Dermis microvascular lymphatic vessel endothelial cell (primary cell): ENCODE measurements around the gene RNU1-2. TPM values are rescaled to one million over a fixed set of nuclear protein-coding genes. Genes with fewer than 3 reads are reported as not detected.
"Not testable (repeated sequence)": the region's sequence is repeated elsewhere in the genome, so short reads cannot be mapped to it uniquely, and the experiment has no call there.

Experiments used
- DNase-seq, 2 donors: peaks; one replicate each; pipeline versions ENCODE4 v3.0.0 to v3.0.0-alpha.2; 2010; ENCODE audit warnings: low read depth in 2 of 2
- total RNA-seq: library from RNA; depleted of rRNA; stranded (reverse); fragments of >200 nt; gene quantifications from 2 replicates; pipeline ENCODE4 v1.2.1, GENCODE V29; 2014

RNU1-2 gene
- total RNA-seq, 1 donor from 2014 or later = under 0.01 TPM

DNA sequence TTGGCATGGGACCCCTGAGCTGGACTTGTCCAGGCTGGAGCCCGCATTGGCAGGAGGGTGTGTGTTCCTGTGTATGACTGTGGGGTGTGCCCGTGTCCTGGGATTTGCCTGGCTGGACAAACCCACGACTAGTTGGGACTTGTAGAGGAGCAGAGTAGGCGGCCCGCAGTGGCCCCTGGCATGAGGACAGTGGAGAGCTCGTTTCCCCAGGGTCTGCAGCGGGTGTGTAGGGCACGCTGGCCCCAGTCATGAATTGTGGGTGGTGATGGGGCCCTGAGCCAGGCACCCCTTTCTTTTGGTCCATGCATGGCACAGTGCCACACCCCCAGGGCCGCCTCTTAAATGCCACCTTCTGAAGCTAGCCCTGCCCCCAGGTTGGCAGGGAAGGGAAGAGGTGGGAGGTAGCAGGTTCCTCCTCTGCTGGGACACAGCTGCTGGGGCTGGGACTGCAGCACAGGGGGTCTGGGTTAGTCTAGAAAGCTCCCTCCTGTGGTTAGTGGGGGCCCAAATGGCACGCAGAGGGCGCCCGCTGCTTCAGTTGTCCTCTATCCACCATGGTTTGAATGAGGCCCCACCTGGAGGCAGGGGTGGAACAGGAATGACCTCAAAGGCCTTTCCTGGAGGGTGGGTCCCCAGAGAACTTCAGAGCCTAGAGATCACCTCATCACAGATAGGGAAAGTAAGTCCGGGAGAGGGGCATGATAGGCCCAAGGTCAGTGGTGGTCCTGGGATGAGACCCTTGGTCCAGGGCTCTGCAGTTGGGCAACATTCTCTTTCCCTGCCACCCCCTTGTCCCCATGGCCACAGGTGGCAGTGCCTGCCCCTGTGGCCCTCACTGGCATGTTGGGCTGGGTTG is 30.1 kb downstream of the RNU1-2 start:
- no peak for DNase-seq

DNA sequence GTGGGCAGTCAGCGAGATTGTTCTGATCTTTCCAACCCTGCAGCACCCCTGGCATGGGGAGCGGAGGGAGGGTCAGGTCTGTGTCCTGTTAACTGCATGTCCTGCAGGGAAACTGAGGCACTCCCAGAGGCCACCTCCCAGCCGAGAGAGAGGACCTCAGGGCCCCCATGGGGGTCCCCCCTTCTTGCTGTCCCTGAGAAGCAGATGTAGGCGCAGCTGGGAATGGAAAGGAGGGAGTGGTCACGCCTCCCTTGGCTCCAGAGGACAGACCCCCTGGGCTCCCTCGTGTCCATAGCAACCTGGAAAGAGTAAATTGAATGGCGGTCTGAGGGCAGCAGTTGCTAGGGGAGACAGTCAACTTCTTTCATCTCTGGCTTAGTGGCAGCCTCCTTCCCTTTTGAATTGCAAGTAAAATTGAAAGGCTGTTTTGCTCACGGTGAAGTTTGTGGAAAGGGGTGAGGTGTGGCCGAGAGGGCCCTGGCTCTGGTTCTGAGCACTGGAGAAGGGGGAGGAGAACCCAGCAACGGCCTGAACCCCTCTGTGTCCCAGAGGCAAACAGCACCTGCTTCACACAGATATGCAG is 30.8 kb downstream of the RNU1-2 start:
- no peak for DNase-seq

DNA sequence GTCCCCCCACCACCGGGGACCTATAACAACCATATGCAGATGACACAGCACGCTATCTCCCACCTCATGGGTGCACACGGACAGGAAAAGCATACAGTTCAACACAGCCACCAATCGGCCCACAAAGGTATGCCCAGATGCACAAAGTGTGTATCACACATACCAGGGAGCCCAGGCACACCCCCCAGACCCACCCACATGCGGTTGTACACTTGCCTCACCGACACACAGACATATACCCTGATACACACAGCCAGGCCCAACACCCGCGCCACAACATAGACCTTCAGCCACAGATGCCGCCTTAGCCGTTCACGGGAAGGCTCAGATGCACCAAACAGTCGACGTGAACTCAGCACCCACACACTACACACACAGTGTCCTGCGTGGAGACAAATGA is 31.5 kb downstream of the RNU1-2 start:
- no peak for DNase-seq

DNA sequence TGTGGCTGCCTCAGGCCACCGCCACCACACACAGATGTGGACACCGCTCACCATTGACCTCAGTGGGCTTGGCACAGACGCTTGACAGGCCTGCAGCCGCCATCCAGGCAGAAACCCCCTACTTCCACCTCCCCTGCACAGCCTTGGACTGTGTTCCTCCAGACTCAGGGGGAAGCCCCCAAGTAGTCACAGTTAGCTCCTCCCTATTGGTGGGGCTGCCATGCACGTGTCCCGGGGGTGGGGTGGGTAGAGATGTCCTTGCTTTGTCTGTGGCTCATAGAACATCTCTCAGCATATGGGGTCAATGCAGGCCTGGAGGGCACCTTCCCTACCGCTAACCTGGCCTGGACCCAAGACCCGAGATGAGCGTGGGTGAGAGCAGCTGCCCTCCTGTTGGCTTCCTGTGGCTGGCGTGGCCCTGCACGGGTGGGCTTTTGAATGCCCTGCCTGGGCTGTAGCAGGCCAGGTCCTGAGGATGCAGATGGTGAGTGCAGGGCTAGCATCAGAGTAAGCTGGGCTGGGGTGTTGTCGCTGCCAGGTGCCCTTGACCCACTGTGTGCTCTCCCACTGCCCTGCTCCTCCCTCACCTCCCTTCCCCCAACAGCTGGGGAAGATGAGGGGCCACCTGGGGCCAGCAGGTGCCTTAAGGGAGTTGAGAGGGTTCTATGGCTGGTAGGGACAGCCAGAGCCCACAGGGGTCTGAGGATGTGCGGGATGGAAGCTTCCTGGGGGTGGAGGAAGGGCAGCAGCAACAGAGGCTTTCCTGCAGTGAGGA is 32.1 kb downstream of the RNU1-2 start:
- no peak for DNase-seq

DNA sequence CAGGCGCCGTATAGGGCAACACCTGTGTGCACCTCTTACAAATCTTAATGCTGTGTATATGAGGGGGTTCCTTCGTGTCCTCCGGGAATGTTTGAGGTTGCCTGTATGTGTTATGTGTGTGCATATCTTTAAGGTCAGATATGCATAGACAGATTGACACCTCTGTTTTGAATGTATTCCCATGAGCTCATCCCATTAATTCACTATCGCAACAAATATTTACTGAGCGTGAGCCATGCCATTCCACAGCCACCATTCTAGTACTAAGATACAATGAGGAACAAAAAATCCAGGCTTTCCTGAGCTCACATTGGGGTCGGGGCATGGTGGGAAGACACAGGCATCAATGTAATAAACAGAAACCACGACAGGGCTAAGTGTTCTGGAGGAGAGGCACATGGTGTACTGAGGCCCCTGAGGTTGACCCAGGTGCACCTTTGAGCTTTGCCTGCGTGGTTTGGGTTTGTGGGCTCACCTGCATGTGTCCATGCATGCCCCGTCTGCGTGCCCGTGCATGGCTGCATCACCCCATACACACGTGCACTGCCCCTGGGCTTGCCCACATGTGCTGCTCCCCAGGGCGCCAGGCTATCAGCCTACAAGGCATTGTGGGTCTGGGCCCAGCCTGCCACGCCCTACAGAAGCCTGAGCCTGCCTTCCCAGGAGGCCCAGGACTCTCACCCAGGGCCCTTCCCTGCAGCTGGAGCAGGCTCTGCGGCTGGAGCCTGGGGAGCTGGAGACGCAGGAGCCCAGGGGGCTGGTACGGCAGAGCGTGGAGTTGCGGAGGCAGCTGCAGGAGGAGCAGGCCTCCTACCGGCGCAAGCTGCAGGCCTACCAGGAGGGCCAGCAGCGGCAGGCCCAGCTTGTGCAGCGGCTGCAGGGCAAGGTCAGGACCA is 33.6 kb downstream of the RNU1-2 start:
- not testable (repeated sequence) for DNase-seq

DNA sequence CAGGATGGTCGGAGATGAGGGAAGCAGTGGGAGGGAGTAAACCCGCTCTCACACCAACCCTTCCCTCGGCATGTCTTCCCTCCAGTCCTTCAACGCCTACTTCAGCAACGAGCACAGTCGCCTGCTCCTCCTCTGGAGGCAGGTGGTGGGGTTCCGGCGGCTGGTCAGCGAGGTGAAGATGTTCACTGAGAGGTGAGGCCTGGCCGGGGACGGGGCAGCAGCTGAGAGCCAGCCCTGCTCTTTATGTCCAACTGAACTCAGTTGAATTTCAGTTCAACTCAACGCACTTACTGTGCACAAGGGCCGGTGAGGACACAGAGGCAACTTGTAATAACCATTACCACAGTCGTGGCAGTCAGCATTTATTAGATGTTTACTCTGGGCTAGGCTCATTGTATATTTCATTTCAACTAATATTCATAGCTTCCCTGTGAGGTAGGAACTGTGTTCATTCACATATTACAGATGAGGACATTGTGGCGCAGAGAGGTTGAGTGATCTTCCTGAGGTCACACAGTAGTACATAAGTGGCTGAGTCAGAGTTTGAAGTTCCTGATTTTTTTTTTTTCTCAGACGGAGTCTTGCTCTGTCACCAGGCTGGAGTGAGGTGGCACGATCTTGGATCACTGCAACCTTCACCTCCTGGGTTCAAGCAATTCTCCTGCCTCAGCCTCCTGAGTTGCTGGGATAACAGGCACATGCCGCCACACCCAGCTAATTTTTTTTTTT is 35.6 kb downstream of the RNU1-2 start:
- not testable (repeated sequence) for DNase-seq

DNA sequence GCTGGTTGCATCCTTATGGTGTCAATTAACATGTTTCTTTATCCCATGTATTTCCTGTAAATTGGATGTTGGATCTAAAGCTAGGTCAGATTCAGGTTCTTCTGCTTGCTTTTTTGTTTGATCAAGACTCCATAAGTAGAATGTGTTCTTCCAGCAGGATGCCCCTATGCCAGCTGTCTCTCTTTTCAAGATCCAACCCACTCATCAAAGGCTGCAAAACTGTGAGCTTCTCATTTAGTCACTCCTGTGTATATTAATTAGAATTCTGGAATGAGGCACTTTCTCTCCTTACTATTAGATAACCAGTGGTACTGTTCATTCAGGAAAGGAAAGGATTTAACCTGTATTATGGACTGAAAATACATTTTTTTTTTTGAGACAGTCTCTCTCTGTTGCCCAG is 38.2 kb downstream of the RNU1-2 start:
- DNase-seq = not testable (repeated sequence)

DNA sequence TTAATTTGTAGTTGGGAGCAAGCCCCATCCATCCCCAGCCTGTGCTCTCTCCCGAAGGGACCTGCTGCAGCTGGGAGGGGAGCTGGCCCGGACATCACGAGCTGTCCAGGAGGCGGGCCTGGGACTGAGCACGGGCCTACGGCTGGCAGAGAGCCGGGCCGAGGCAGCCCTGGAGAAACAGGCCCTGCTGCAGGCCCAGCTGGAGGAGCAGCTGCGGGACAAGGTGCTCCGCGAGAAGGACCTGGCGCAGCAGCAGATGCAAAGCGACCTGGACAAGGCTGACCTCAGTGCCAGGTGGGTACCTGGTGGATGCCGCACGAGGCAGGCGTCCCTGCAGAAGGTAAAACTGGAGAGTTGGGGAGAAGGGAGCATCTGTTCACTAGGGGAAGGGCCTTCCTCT is 40.8 kb downstream of the RNU1-2 start:
- DNase-seq = not testable (repeated sequence)

DNA sequence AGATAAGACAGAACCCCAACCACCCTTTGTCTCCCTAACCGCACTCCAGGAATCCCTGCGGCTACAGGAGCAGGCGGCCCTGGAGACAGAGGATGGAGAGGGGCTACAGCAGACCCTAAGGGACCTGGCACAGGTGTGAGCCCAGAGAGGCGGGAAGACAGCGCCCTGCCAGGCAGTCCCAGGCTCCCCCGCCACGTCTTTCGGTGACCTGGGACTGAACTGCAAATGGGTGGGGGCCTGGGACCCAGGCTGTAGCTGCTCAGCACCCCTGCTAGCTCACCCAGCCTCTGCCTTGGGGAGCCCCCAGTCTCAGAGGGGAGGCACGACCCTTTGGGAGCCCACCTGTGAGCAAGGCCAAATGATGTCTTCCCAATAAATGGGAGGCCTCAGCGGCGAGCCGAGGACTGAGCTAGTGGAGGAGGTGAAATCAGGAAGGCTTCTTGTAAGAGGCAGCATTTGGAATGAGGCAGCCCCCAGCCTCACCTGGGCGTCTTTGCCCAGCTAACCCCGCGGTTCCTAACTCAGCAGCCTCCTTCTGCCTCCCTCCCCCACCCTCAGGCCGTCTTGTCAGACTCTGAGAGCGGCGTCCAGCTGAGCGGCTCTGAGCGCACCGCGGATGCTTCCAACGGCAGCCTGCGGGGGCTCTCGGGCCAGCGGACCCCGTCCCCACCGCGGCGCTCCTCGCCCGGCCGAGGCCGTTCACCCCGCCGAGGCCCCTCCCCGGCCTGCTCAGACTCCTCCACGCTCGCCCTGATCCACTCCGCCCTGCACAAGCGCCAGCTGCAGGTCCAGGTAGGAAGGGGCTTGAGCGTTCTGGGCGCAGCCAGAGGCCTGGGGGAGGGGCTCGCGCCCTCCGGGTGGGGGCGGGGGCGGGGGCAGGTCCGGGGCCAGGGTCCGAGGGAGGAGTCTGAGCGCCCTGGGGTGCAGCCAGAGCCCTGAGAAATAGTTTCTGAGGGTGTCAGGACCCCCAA is 42.9 kb downstream of the RNU1-2 start:
- DNase-seq = no peak

DNA sequence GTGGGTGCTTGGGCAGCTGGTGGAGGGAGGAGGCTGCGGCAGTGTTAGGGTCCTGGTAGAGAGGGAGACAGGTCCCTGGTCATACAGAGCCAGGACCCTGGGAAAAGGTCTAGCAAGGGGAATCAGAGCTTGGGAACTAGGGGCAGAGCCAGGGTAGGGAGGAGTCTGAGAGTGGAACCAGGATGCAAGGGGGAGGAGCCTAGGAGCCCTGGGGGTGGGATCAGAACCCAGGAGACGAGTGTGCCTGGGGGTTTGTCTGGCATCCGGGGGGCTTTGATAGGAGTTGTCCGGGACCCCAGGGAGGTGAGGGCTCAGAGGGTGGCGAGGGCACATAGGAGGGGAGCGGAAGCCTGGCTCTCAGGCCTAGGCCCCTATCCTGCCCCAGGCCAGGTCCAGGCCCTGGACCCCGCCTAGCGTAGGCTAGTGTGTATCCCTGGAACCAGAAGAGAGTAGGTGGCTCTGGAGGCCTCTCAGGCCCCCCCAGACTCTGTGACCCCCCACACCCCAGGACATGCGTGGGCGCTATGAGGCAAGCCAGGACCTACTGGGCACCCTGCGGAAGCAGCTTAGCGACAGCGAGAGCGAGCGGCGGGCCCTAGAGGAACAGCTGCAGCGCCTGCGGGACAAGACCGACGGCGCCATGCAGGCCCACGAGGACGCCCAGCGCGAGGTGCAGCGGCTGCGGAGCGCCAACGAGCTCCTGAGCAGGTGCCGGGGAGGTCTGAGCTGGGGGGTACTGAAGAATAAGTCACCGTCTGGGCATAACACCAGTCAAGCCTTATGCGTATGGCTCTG is 43.8 kb downstream of the RNU1-2 start:
- not testable (repeated sequence) for DNase-seq

DNA sequence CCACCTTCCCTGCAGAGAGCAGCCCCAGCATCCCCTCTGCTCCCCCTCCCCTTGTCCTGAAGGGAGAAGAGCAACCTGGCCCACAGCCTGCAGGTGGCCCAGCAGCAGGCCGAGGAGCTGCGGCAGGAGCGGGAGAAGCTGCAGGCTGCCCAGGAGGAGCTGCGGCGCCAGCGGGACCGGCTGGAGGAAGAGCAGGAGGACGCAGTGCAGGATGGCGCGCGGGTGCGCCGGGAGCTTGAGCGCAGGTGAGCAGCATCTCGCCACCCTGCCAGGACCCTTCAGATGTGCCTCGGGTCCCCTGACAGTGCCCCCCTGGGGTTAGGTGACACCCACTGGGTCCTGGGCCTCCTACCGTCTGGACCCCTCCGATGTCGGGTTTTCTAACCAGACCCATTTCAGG is 48.3 kb downstream of the RNU1-2 start:
- DNase-seq = no peak

DNA sequence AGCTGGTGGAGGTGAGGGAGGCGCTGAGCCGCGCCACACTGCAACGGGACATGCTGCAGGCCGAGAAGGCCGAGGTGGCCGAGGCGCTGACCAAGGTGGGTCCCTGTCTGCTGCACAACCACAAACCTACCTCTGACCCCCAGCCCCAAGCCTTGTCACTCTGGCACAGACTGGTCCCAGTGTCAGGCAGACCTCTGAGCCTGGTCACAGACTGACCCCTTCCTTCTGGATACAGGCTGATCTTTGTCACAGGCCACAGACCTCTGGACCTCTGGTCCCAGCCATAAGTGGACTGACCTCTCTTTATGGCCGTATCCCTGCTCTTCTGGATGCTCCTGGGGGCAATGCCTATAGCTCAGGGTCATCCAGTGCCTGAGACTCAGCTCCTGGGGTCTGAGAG is 49.7 kb downstream of the RNU1-2 start:
- not testable (repeated sequence) for DNase-seq

Other genes starting within 250 kb of the RNU1-2 start
- gene RNU1-3, start 229.0 kb upstream of the RNU1-2 start, total RNA-seq = under 0.01 TPM in 2 replicates
- under 0.01 TPM in 2 replicates for gene RNU1-4, start 155.5 kb upstream of the RNU1-2 start, total RNA-seq
- 11.4 and 14.2 TPM in 2 replicates for gene CROCC, start 26.0 kb downstream of the RNU1-2 start, total RNA-seq
- 8.9 and 55.3 TPM in 2 replicates for gene MFAP2, start 84.6 kb downstream of the RNU1-2 start, total RNA-seq
- 25.0 and 55.6 TPM in 2 replicates for gene ATP13A2, start 115.9 kb downstream of the RNU1-2 start, total RNA-seq
- gene SDHB, start 158.1 kb downstream of the RNU1-2 start, total RNA-seq = 134 and 143 TPM in 2 replicates
- under 0.01 TPM in 2 replicates for gene PADI2, start 223.5 kb downstream of the RNU1-2 start, total RNA-seq